Right lobe of liver (tissue), 4 donors: ENCODE data around the gene ATP5MK.

Experiments
- CTCF ChIP-seq, 4 donors: fragments of 200-600 bp in 3 of 4; fragments of 450-650 bp in 1 of 4; IDR thresholded peaks; one replicate each; pipeline versions ENCODE4 v1.5.1 to v1.8.0; 2016 to 2022; ENCODE audit warnings: antibody characterized with exemption in 4 of 4, mild to moderate bottlenecking in 2 of 4
- POLR2A ChIP-seq: fragments of 450-650 bp; IDR thresholded peaks from one replicate; pipeline ENCODE4 v1.6.1; 2017; ENCODE audit warnings: antibody characterized with exemption, mild to moderate bottlenecking
- donor health status: DM: no; HTN: no; CAD: no.
- donor health status: DM: no; HTN: no; CAD: no.
- donor health status: DM: no; HTN: yes; CAD: no.

- TF ChIP-seq POLR2A (no peak), CTCF (IDR thresholded peaks at IDR 0.05) (no peak)
These were observed 44.9 kb upstream of the ATP5MK start for GRCh38 chr10:103441206-103441605.
